Nephron progenitor cell (in vitro differentiated cells): ENCODE results near the gene SLC29A1.

Source experiments
- DNase-seq: peaks from one replicate; pipeline ENCODE4 v3.0.0; 2021
- H3K27ac Mint-ChIP-seq: 2 replicates; pipeline ENCODE4 v1.8.0; 2021; ENCODE audit warnings: mild to moderate bottlenecking, moderate library complexity, mixed read lengths
- H3K27me3 Mint-ChIP-seq: 2 replicates; pipeline ENCODE4 v1.8.0; 2021; ENCODE audit warnings: mild to moderate bottlenecking, low read depth, mixed read lengths; ENCODE audit not compliant: poor library complexity
- H3K36me3 Mint-ChIP-seq: 2 replicates; pipeline ENCODE4 v1.8.0; 2021; ENCODE audit warnings: low read depth, mixed read lengths
- H3K4me1 Mint-ChIP-seq: 2 replicates; pipeline ENCODE4 v1.8.0; 2021; ENCODE audit warnings: mixed read lengths
- H3K4me3 Mint-ChIP-seq: 2 replicates; pipeline ENCODE4 v1.8.0; 2021; ENCODE audit warnings: mild to moderate bottlenecking, moderate library complexity, mixed read lengths
- H3K9me3 Mint-ChIP-seq: 2 replicates; pipeline ENCODE4 v1.8.0; 2021; ENCODE audit warnings: mild to moderate bottlenecking, moderate library complexity, mixed read lengths
- CTCF ChIP-seq: fragments of 200-600 bp; sonication (generic); IDR thresholded peaks from 2 replicates; pipeline ENCODE4 v1.5.0; 2021; ENCODE audit warnings: antibody characterized with exemption

SLC29A1 gene

DNA sequence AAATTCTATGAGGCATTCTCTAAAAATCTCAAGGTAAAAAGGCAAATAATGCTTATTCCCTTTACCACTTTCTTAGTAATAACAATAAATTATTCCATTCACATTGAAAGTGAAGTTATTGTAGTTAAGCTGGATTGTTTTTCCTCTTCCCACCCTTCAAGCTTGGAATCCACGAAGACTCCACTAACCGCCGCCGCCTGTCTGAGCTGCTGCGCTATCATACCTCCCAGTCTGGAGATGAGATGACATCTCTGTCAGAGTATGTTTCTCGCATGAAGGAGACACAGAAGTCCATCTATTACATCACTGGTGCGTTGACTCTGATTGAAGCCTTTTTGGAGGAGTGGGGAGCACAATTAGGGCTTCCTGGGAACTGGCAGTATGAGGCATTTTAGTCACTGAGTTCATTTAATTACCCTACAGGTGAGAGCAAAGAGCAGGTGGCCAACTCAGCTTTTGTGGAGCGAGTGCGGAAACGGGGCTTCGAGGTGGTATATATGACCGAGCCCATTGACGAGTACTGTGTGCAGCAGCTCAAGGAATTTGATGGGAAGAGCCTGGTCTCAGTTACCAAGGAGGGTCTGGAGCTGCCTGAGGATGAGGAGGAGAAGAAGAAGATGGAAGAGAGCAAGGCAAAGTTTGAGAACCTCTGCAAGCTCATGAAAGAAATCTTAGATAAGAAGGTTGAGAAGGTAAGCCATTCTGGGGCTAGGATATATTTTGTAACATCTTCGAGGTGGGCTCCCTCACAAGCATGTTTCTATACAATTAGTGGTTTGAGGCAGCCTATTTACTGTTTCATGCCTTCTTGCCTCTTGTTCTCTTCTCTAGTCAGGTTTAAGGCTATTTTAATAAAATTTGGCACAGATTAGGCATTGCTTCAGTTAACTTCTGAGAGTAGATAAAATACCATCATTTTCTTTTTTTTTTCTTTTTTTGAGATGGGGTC lies 28.5 kb downstream of the SLC29A1 start:
- peak overlapping the region; percentile 54 for H3K4me3 Mint-ChIP-seq
- H3K36me3 Mint-ChIP-seq, result peaks cover 62% of the 10 kb centered on the region
- H3K27me3 Mint-ChIP-seq, result peaks cover 7% of the 10 kb centered on the region
- peak overlapping the region; percentile 48 for H3K27ac Mint-ChIP-seq
- no peak for DNase-seq
- H3K4me1 Mint-ChIP-seq, result peaks cover 84% of the 10 kb centered on the region
- no peak for TF ChIP-seq CTCF
- H3K9me3 Mint-ChIP-seq, result no peaks in the 10 kb centered on the region

GRCh38 chr6:44253307-44254101 lies 30.1 kb downstream of the SLC29A1 start:
- H3K4me1 Mint-ChIP-seq, result peaks cover 86% of the 10 kb centered on the region
- peaks cover 7% of the 10 kb centered on the region for H3K27me3 Mint-ChIP-seq
- peak; percentile 37 for TF ChIP-seq CTCF
- H3K9me3 Mint-ChIP-seq, result no peaks in the 10 kb centered on the region
- peak overlapping the region; percentile 3 for H3K4me3 Mint-ChIP-seq
- H3K36me3 Mint-ChIP-seq, result peaks cover 59% of the 10 kb centered on the region
- peak overlapping the region; percentile 86 for H3K27ac Mint-ChIP-seq
- peak; percentile 59 for DNase-seq

DNA sequence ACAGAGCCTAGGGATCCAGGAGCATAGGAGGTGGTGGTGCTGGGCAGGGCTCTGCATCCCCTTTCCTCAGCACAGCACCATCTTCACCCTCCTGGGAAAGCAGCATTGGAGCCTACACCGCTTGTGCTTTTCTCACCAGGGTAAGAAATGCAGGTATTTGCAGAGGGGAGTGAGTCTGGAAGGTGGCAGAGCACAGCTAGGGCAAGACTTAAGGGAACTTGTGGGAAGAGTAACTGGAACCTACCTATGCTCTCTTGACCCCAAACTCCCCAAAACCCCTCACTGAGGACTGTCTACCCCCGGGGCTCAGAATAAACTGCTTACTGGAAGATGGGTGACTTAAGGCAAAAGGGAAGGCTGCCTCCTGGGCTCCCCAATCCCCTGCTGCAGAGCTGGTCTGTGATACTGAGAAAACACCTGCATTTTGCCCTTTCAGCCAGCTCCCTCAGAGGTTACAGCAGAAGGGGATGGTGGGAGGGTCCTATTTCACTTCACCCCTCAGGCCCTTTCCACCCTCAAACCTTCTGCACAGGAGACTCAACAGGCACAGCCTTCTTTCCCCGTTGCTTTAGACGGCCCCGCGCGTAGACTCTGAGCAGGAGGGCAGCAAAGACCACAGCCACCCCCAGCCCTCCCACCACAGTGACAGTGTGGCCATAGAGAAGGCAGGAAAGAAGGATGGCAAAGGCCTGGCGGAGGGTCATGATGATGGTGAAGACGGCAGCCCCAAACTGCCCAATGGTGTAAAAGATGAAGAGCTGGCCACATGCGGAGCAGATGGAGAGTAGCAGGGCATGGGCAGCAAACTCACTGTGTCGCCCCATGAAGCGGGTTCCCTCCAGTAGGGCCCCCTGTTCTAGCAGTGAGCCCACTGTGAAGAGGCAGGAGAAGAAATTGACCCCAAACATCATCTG lies 31.1 kb downstream of the SLC29A1 start:
- TF ChIP-seq CTCF, result no peak
- Mint-ChIP-seq H3K36me3 (peaks cover 56% of the 10 kb centered on the region), H3K27me3 (peaks cover 7% of the 10 kb centered on the region), H3K4me1 (peaks cover 80% of the 10 kb centered on the region), H3K27ac (peak overlapping the region; percentile 77), H3K4me3 (peak overlapping the region; percentile 60), H3K9me3 (no peaks in the 10 kb centered on the region)
- no peak for DNase-seq

GRCh38 chr6:44255105-44255808 lies 31.9 kb downstream of the SLC29A1 start:
- H3K4me3 Mint-ChIP-seq, result peak overlapping the region; percentile 90
- peaks cover 72% of the 10 kb centered on the region for H3K4me1 Mint-ChIP-seq
- H3K27me3 Mint-ChIP-seq, result peaks cover 7% of the 10 kb centered on the region
- no peaks in the 10 kb centered on the region for H3K9me3 Mint-ChIP-seq
- no peak for DNase-seq
- no peak for TF ChIP-seq CTCF
- H3K36me3 Mint-ChIP-seq, result peaks cover 48% of the 10 kb centered on the region
- peak overlapping the region; percentile 78 for H3K27ac Mint-ChIP-seq
